OCI-M2 (cell line): ENCODE data around the gene LY6G5B.

ENCODE experiments used
- DNase-seq: peaks from one replicate; lab custom pipeline; 2025; ENCODE audit not compliant: unreplicated experiment; lab: John Stamatoyannopoulos, UW

The LY6G5B gene

GRCh38 chr6:31662124-31662723 is 7.6 kb upstream of the LY6G5B start:
- no peak for DNase-seq

GRCh38 chr6:31663126-31663960 is 6.4 kb upstream of the LY6G5B start:
- DNase-seq = no peak

- no peak for DNase-seq
These were observed 5.6 kb upstream of the LY6G5B start for GRCh38 chr6:31663961-31664789.

- DNase-seq = peak; percentile 68
These were observed 4.8 kb upstream of the LY6G5B start, which contains the start of gene GPANK1 for GRCh38 chr6:31664790-31665500. Gene GPANK1 (minus strand): TSS chr6:31664997. CDS start chr6:31664478, 519 bp downstream.

- peak; percentile 93 for DNase-seq
These were observed 4.1 kb upstream of the LY6G5B start, which contains the start of gene CSNK2B for GRCh38 chr6:31665501-31666336. Gene CSNK2B (plus strand): TSS chr6:31666080. CDS start chr6:31666832, 752 bp downstream.

- DNase-seq = no peak
These were observed 3.3 kb upstream of the LY6G5B start for GRCh38 chr6:31666337-31666965.

GRCh38 chr6:31676322-31676903 is 6.6 kb downstream of the LY6G5B start:
- no peak for DNase-seq

GRCh38 chr6:31676904-31677303 is 7.1 kb downstream of the LY6G5B start:
- no peak for DNase-seq

GRCh38 chr6:31677955-31678354 is 8.2 kb downstream of the LY6G5B start:
- no peak for DNase-seq

GRCh38 chr6:31680226-31681134 is 10.7 kb downstream of the LY6G5B start, which contains the start of gene LY6G5C:
Gene LY6G5C (minus strand): TSS chr6:31681067. CDS start chr6:31680373, 694 bp downstream.
- DNase-seq = no peak

- no peak for DNase-seq
These were observed 11.4 kb downstream of the LY6G5B start for GRCh38 chr6:31681135-31681671.

GRCh38 chr6:31683591-31683990 is 13.8 kb downstream of the LY6G5B start:
- DNase-seq = no peak

- no peak for DNase-seq
These were observed 16.7 kb downstream of the LY6G5B start for GRCh38 chr6:31686483-31686882.

- no peak for DNase-seq
These were observed 17.5 kb downstream of the LY6G5B start for GRCh38 chr6:31687321-31687720.

- DNase-seq = no peak
These were observed 18.3 kb downstream of the LY6G5B start for GRCh38 chr6:31687860-31688693.

GRCh38 chr6:31689249-31690110 is 19.7 kb downstream of the LY6G5B start:
- no peak for DNase-seq
